Measurements from ENCODE around the gene PLEKHA5.

The PLEKHA5 gene

DNA sequence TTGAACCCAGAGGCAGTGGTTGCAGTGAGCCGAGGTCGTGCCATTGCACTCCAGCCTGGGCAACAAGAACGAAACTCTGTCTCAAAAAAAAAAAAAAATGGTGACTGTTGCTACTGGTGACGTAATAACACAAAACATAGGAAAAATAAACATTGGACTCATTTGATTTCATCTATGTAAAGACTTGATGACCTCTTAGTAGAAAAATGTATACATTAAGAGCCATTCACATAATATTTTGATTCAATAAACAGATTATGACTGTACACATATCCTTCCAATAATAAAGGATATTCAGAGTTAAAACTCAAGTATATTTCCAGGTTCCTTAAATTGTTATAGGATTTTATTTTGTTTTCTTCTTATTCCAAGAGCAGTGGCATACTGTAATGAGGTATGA lies 244.1 kb downstream of the PLEKHA5 start:
- TF ChIP-seq OSR1 (CRISPR knock-in tag; IDR thresholded peaks at IDR 0.05) (no peak), CSDC2 (CRISPR knock-in tag; IDR thresholded peaks at IDR 0.05) (no peak), ZNF70 (CRISPR knock-in tag; IDR thresholded peaks at IDR 0.05) (no peak), BACH2 (CRISPR knock-in tag; IDR thresholded peaks at IDR 0.05; ENCODE audit: borderline replicate concordance) (no peak), RARB (CRISPR knock-in tag; IDR thresholded peaks at IDR 0.05) (no peak), SNAI2 (CRISPR knock-in tag; IDR thresholded peaks at IDR 0.05) (no peak), GLIS3 (CRISPR knock-in tag; IDR thresholded peaks at IDR 0.05) (no peak), ZNF565 (CRISPR knock-in tag; conservative IDR thresholded peaks at IDR 0.05; ENCODE audit: low read depth) (no peak), ISL1 (CRISPR knock-in tag; IDR thresholded peaks at IDR 0.05) (no peak), ZC3H10 (CRISPR knock-in tag; IDR thresholded peaks at IDR 0.05) (no peak)
- ATAC-seq, result no peak

DNA sequence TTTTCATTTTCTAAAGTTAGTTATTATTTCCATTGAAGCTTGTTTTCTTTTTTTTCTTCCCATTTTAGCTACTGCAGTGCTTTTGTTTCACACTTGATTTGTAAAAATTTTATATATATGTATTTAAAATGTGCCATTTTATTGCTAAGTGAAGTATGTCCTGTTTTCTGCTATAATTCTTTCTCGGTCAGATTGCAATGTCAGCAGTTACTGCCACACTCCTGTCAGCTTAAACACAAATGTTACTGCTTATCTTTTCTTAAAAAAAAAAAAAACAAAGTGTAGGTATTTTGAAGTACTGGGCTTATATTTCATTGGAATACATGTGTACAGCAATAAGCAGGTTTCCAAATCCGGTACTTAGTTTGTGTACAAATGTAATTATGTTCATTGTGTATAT lies 246.4 kb downstream of the PLEKHA5 start:
- ATAC-seq, result no peak
- TF ChIP-seq TOX (CRISPR knock-in tag; IDR thresholded peaks at IDR 0.05; ENCODE audit: borderline replicate concordance) (no peak), OSR1 (CRISPR knock-in tag; IDR thresholded peaks at IDR 0.05) (no peak), GLIS3 (CRISPR knock-in tag; IDR thresholded peaks at IDR 0.05) (no peak), ZNF565 (CRISPR knock-in tag; conservative IDR thresholded peaks at IDR 0.05; ENCODE audit: low read depth) (no peak), SNAI2 (CRISPR knock-in tag; IDR thresholded peaks at IDR 0.05) (no peak), ZNF70 (CRISPR knock-in tag; IDR thresholded peaks at IDR 0.05) (no peak), ISL1 (CRISPR knock-in tag; IDR thresholded peaks at IDR 0.05) (no peak)
- TF ChIP-seq, protein P1, sequence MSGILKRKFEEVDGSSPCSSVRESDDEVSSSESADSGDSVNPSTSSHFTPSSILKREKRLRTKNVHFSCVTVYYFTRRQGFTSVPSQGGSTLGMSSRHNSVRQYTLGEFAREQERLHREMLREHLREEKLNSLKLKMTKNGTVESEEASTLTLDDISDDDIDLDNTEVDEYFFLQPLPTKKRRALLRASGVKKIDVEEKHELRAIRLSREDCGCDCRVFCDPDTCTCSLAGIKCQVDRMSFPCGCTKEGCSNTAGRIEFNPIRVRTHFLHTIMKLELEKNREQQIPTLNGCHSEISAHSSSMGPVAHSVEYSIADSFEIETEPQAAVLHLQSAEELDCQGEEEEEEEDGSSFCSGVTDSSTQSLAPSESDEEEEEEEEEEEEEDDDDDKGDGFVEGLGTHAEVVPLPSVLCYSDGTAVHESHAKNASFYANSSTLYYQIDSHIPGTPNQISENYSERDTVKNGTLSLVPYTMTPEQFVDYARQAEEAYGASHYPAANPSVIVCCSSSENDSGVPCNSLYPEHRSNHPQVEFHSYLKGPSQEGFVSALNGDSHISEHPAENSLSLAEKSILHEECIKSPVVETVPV (CRISPR knock-in tag; IDR thresholded peaks at IDR 0.05), result no peak
- TF ChIP-seq, protein P2, sequence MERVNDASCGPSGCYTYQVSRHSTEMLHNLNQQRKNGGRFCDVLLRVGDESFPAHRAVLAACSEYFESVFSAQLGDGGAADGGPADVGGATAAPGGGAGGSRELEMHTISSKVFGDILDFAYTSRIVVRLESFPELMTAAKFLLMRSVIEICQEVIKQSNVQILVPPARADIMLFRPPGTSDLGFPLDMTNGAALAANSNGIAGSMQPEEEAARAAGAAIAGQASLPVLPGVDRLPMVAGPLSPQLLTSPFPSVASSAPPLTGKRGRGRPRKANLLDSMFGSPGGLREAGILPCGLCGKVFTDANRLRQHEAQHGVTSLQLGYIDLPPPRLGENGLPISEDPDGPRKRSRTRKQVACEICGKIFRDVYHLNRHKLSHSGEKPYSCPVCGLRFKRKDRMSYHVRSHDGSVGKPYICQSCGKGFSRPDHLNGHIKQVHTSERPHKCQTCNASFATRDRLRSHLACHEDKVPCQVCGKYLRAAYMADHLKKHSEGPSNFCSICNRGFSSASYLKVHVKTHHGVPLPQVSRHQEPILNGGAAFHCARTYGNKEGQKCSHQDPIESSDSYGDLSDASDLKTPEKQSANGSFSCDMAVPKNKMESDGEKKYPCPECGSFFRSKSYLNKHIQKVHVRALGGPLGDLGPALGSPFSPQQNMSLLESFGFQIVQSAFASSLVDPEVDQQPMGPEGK (CRISPR knock-in tag; IDR thresholded peaks at IDR 0.05; ENCODE audit: borderline replicate concordance), result no peak
- TF ChIP-seq, protein P3, sequence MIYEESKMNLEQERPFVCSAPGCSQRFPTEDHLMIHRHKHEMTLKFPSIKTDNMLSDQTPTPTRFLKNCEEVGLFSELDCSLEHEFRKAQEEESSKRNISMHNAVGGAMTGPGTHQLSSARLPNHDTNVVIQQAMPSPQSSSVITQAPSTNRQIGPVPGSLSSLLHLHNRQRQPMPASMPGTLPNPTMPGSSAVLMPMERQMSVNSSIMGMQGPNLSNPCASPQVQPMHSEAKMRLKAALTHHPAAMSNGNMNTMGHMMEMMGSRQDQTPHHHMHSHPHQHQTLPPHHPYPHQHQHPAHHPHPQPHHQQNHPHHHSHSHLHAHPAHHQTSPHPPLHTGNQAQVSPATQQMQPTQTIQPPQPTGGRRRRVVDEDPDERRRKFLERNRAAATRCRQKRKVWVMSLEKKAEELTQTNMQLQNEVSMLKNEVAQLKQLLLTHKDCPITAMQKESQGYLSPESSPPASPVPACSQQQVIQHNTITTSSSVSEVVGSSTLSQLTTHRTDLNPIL (CRISPR knock-in tag; IDR thresholded peaks at IDR 0.05; ENCODE audit: low read depth), result no peak

DNA sequence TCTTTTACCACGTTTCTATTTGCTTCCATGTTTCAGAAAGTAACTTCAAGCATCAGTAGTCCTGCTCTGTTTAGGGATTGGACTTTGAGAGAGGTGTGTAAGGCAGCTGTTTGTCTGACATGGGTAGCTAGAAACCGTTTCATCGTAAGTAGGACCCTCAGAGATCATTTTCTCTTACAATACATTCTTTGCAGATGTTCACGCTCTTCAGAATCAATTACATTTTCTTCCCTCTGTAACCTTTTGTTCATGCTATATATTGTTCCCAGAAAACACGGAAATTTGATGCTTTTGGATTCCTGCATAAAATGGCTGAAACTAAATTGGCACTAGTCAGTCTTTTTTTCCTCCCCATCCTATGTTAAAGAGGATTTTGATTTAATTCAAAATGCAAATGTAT lies 247.2 kb downstream of the PLEKHA5 start:
- no peak for ATAC-seq
- TF ChIP-seq TCF4 (CRISPR knock-in tag; IDR thresholded peaks at IDR 0.05; ENCODE audit: borderline replicate concordance), result no peak
- no peak for TF ChIP-seq ISL1 (CRISPR knock-in tag; IDR thresholded peaks at IDR 0.05)
- TF ChIP-seq, protein P1 (CRISPR knock-in tag; IDR thresholded peaks at IDR 0.05), result no peak
- TF ChIP-seq ZFP30 (CRISPR knock-in tag; IDR thresholded peaks at IDR 0.05), result no peak
- TF ChIP-seq ZC3H10 (CRISPR knock-in tag; IDR thresholded peaks at IDR 0.05), result no peak
- TF ChIP-seq ZFP3 (CRISPR knock-in tag; IDR thresholded peaks at IDR 0.05), result no peak
- no peak for TF ChIP-seq ZNF8 (CRISPR knock-in tag; IDR thresholded peaks at IDR 0.05)
- TF ChIP-seq SNAI2 (CRISPR knock-in tag; IDR thresholded peaks at IDR 0.05), result no peak
- TF ChIP-seq RARB (CRISPR knock-in tag; IDR thresholded peaks at IDR 0.05), result no peak

DNA sequence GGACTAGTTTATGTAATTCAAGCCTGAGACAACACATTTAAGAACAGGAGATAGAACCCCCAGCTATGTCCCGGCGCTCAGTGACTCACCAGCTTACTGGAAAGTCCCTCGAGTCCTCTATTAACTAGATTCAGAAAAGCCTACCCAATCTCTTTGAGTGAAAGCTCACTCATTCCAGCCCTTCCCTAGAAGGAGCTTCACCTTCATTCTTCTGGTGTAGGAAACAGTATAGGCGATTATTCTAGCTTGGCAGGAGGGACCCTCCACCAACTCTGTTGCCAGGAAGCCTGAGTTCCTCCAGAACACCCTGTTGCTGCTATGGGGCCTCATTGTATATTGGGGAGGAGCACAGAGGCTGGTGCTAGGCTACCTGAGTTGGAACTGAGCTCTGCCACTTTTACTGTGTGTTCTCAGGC lies 252.6 kb downstream of the PLEKHA5 start:
- peak; percentile 94 for ATAC-seq
- TF ChIP-seq OSR1 (CRISPR knock-in tag; IDR thresholded peaks at IDR 0.05) (no peak), TOX (CRISPR knock-in tag; IDR thresholded peaks at IDR 0.05; ENCODE audit: borderline replicate concordance) (no peak), TCF4 (CRISPR knock-in tag; IDR thresholded peaks at IDR 0.05; ENCODE audit: borderline replicate concordance) (no peak), RARB (CRISPR knock-in tag; IDR thresholded peaks at IDR 0.05) (0 out of 2 replicates have a peak, but pooled peaks have one; percentile 17)

DNA sequence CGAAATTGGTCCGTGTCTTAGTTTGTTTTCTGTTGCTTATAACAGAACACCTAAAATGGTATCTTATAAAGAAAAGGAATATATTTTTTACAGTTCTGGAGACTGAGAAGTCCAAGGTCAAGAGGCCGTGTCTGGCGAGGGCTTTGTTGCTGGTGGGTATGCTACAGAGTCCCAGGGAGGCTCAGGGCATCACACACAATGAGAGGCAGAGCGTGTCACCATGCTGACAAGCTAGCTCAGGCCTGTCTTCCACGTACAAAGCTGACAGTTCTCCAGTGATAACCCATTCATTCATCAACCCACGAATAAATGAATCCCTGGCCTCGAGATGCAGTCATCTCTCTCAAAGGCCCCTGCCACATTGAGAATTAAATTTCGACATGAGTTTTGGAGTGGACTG lies 253.0 kb downstream of the PLEKHA5 start:
- no peak for ATAC-seq
- TF ChIP-seq ZC3H10 (CRISPR knock-in tag; IDR thresholded peaks at IDR 0.05), result no peak

DNA sequence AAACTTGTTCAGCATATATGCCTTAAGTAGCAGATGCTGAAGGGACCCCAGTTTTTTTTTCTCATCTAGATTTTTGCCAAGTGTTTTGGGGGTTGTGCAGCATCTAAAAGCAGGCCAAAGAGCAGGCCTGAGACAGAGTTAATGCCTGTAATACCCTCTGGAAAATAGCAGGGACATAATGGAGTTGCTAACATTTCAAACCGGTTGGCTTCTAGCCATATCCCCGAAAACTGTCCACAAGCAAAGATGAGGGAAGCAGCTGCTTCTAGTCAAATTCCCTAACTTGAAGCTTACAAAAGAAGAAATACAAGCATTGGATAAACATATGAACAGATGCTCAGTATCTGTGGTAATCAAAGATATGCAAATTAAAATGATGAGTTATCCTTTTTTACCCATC lies 257.6 kb downstream of the PLEKHA5 start:
- no peak for ATAC-seq
- TF ChIP-seq ZNF565 (CRISPR knock-in tag; conservative IDR thresholded peaks at IDR 0.05; ENCODE audit: low read depth) (no peak), ZFP30 (CRISPR knock-in tag; IDR thresholded peaks at IDR 0.05) (no peak), CSDC2 (CRISPR knock-in tag; IDR thresholded peaks at IDR 0.05) (no peak), OSR1 (CRISPR knock-in tag; IDR thresholded peaks at IDR 0.05) (no peak)
- TF ChIP-seq, protein P4, sequence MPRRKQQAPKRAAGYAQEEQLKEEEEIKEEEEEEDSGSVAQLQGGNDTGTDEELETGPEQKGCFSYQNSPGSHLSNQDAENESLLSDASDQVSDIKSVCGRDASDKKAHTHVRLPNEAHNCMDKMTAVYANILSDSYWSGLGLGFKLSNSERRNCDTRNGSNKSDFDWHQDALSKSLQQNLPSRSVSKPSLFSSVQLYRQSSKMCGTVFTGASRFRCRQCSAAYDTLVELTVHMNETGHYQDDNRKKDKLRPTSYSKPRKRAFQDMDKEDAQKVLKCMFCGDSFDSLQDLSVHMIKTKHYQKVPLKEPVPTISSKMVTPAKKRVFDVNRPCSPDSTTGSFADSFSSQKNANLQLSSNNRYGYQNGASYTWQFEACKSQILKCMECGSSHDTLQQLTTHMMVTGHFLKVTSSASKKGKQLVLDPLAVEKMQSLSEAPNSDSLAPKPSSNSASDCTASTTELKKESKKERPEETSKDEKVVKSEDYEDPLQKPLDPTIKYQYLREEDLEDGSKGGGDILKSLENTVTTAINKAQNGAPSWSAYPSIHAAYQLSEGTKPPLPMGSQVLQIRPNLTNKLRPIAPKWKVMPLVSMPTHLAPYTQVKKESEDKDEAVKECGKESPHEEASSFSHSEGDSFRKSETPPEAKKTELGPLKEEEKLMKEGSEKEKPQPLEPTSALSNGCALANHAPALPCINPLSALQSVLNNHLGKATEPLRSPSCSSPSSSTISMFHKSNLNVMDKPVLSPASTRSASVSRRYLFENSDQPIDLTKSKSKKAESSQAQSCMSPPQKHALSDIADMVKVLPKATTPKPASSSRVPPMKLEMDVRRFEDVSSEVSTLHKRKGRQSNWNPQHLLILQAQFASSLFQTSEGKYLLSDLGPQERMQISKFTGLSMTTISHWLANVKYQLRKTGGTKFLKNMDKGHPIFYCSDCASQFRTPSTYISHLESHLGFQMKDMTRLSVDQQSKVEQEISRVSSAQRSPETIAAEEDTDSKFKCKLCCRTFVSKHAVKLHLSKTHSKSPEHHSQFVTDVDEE (CRISPR knock-in tag; IDR thresholded peaks at IDR 0.05), result no peak

All from SK-N-SH treated with all-trans-retinoic acid at 6 μM for 48 hours (cell line).